ENCODE data around the gene TNFRSF8. TPM values are rescaled to one million over a fixed set of nuclear protein-coding genes. Genes with fewer than 3 reads are reported as not detected.

Gene TNFRSF8
- total RNA-seq, 2 experiments from 2014 or later: 1.5 to 1.8 TPM

DNA sequence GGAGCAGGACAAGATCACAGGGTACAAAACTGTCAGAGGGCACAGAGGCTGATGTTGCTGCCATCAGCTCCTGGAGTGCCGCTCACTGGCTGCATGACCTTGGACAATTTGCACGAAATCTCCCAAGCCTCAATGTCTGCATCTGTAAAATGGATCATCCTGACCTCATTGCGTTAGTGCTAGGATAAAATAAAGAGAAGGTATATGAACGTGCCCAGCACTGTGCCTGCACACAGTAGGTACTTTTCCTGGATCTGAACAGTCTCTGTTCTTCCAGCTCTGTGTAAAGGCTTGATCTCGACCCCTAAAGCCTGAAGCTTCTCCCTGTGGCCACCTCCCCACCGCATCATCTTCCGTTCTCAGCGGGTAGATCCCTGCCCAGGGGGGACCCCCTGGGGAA lies 116.6 kb downstream of the TNFRSF8 start:
- Mint-ChIP-seq H3K27me3 (no peaks in the 10 kb centered on the region), H3K27ac (peak overlapping the region; percentile 98), H3K9me3 (peaks cover 2% of the 10 kb centered on the region), H3K36me3 (ENCODE audit: low read depth) (peaks cover 63% of the 10 kb centered on the region), H3K4me3 (no peak overlapping the region), H3K4me1 (ENCODE audit: low read depth) (peaks cover 80% of the 10 kb centered on the region)
- POLR2A ChIA-PET: interaction anchor here (1.2 to 5.3 kb wide), 10 partner anchors 9 to 271 kb away, joined by 3 to 57 read pairs (median 7); partner anchors contain the start of gene TNFRSF1B
- DNase-seq: no peak
- CTCF ChIA-PET: interaction anchor here (7.4 kb wide), 1 partner anchor 56 kb away, joined by 98 read pairs; no protein-coding TSS in a partner anchor
- intact Hi-C loops (cut with micrococcal nuclease): loop anchor here (5.0 kb wide), 1 partner anchor 52 kb away; no protein-coding TSS in a partner anchor
- TF ChIP-seq, protein P1, sequence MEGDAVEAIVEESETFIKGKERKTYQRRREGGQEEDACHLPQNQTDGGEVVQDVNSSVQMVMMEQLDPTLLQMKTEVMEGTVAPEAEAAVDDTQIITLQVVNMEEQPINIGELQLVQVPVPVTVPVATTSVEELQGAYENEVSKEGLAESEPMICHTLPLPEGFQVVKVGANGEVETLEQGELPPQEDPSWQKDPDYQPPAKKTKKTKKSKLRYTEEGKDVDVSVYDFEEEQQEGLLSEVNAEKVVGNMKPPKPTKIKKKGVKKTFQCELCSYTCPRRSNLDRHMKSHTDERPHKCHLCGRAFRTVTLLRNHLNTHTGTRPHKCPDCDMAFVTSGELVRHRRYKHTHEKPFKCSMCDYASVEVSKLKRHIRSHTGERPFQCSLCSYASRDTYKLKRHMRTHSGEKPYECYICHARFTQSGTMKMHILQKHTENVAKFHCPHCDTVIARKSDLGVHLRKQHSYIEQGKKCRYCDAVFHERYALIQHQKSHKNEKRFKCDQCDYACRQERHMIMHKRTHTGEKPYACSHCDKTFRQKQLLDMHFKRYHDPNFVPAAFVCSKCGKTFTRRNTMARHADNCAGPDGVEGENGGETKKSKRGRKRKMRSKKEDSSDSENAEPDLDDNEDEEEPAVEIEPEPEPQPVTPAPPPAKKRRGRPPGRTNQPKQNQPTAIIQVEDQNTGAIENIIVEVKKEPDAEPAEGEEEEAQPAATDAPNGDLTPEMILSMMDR (IDR thresholded peaks at IDR 0.05): no peak
- ATAC-seq: no peak

DNA sequence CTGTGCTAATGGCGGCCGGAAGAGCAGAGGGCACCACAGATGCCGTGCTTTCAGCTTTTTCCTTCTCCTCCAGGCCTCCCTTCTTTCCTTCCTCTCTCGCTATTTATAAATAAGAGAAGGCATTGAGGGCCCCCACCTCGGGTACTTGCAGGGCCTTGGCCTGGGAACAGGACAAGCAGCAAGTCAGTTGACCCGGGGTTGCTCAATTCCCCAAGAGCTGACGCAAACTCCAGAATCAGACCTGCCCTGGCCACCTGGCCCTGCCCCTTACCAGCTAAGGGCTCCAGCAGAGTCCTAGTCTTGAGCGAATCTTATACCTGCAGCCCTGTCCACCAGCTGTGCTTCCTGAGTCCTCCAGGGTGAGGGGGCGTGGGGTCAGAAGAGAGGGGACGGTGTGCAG lies 117.2 kb downstream of the TNFRSF8 start:
- POLR2A ChIA-PET: interaction anchor here (1.2 to 3.8 kb wide), 6 partner anchors 10 to 271 kb away, joined by 3 to 47 read pairs (median 4); no protein-coding TSS in a partner anchor

DNA sequence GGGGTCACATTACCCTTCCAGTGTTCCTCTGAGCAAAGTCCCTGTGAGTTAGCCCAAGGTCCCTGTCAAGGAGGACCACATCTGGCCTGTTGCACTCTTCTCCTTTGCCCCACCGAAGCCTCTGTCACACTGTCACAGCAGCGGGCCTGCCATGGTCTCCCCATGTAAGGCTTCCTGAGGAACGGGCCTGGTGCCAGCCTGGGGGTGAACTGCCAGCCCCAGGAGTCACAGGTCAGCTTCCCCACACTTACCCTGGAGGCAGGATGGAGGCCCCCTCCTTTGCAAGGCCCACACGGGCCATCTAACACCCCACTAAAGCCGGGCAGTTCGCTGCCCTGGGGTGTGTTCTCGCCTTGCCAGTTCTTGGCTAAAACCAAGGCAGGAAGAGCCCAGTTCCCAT lies 117.8 kb downstream of the TNFRSF8 start:
- CTCF ChIA-PET: interaction anchor here (7.4 kb wide), 1 partner anchor 57 kb away, joined by 98 read pairs; no protein-coding TSS in a partner anchor
- H3K9me3 Mint-ChIP-seq: peaks cover 2% of the 10 kb centered on the region
- H3K27me3 Mint-ChIP-seq: no peaks in the 10 kb centered on the region
- intact Hi-C loops (cut with micrococcal nuclease): no loop called here
- H3K4me1 Mint-ChIP-seq (ENCODE audit: low read depth): peaks cover 77% of the 10 kb centered on the region
- peak overlapping the region; percentile 20 for H3K27ac Mint-ChIP-seq
- peaks cover 51% of the 10 kb centered on the region for H3K36me3 Mint-ChIP-seq (ENCODE audit: low read depth)
- DNase-seq (no peak), ATAC-seq (no peak)
- TF ChIP-seq, protein P1 (IDR thresholded peaks at IDR 0.05): no peak
- no peak overlapping the region for H3K4me3 Mint-ChIP-seq
- POLR2A ChIA-PET: interaction anchor here (1.3 to 2.0 kb wide), 3 partner anchors 10 to 56 kb away, joined by 3 to 4 read pairs (median 4); no protein-coding TSS in a partner anchor

More for the DNA sequence above, 117.2 kb downstream of the TNFRSF8 start:
- H3K9me3 Mint-ChIP-seq: peaks cover 2% of the 10 kb centered on the region
- peaks cover 79% of the 10 kb centered on the region for H3K4me1 Mint-ChIP-seq (ENCODE audit: low read depth)
- H3K4me3 Mint-ChIP-seq: no peak overlapping the region
- H3K27ac Mint-ChIP-seq: no peak overlapping the region
- DNase-seq (no peak), ATAC-seq (no peak)
- H3K36me3 Mint-ChIP-seq (ENCODE audit: low read depth): peaks cover 57% of the 10 kb centered on the region
- intact Hi-C loops (cut with micrococcal nuclease): no loop called here
- CTCF ChIA-PET: interaction anchor here (7.4 kb wide), 1 partner anchor 56 kb away, joined by 98 read pairs; no protein-coding TSS in a partner anchor
- TF ChIP-seq, protein P1 (IDR thresholded peaks at IDR 0.05): no peak
- H3K27me3 Mint-ChIP-seq: no peaks in the 10 kb centered on the region

DNA sequence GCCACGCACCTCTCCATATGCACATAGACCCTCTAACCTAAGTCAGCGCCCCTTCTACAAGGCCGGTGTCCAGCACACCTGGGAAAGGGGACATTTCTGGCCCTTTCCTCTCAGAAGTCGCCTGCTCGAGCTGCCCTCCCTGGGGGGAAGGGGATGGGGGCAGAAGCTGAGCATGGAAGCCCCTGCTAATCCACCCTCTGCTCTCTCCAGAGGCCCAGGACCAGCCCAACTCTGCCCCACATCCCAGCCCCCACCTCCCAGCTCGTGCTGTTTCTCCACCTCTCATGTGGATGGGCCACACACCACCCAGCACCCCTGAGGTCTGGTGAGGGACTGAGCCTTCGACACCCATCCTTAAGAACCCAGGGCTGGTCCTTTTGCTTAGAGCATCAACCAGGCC lies 118.5 kb downstream of the TNFRSF8 start:
- Mint-ChIP-seq H3K27me3 (no peaks in the 10 kb centered on the region), H3K4me3 (no peak overlapping the region), H3K4me1 (ENCODE audit: low read depth) (peaks cover 75% of the 10 kb centered on the region), H3K9me3 (no peaks in the 10 kb centered on the region), H3K27ac (peak overlapping the region; percentile 46), H3K36me3 (ENCODE audit: low read depth) (peaks cover 45% of the 10 kb centered on the region)
- no peak for ATAC-seq
- CTCF ChIA-PET: interaction anchor here (1.7 to 7.4 kb wide), 2 partner anchors 47 to 58 kb away, joined by 5 to 98 read pairs; no protein-coding TSS in a partner anchor
- TF ChIP-seq, protein P1 (IDR thresholded peaks at IDR 0.05): no peak
- POLR2A ChIA-PET: interaction anchor here (0.7 to 2.5 kb wide), 4 partner anchors 15 to 115 kb away, joined by 4 to 13 read pairs (median 4); partner anchors contain the start of gene TNFRSF1B
- no peak for DNase-seq
- intact Hi-C loops (cut with micrococcal nuclease): no loop called here

DNA sequence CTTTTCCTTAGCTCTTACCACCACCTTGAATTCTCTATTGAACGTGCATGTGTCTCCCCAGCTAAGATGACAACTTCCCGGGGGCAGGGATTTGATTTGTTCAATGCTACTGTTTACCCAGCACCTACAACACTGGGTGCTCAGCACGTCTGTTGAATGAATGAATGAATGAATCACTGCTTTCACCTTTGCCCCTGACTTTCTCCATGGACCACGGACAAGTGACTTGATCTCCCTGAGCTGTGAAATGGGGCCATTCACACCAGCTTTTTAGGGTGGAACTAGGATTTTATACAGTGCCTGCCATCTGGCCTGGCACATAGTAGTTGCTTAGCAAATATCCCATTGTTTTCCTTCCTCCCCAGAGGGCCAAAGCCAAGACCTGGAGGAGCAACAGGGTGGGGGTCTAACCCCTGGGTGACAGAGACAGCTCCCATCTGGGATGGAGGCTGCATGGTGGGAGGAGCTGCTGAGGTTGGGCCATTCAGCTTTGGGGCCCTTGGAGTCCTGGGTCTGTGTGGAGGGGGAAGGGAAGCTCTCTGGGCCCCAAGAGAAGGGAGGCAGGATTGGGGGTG lies 119.4 kb downstream of the TNFRSF8 start:
- intact Hi-C loops (cut with micrococcal nuclease): no loop called here

More for the DNA sequence above, 119.4 kb downstream of the TNFRSF8 start:
- ChIA-PET POLR2A (interaction anchor here (0.7 to 2.5 kb wide), 10 partner anchors 8 to 275 kb away, joined by 3 to 13 read pairs (median 4); partner anchors contain the start of gene TNFRSF1B), CTCF (interaction anchor here (1.0 to 7.4 kb wide), 6 partner anchors 20 to 476 kb away, joined by 3 to 98 read pairs (median 4); no protein-coding TSS in a partner anchor)
- DNase-seq (no peak), ATAC-seq (no peak)
- TF ChIP-seq, protein P1 (IDR thresholded peaks at IDR 0.05): no peak
- H3K9me3 Mint-ChIP-seq: no peaks in the 10 kb centered on the region
- H3K36me3 Mint-ChIP-seq (ENCODE audit: low read depth): peaks cover 43% of the 10 kb centered on the region
- H3K27ac Mint-ChIP-seq: peak overlapping the region; percentile 36
- peaks cover 70% of the 10 kb centered on the region for H3K4me1 Mint-ChIP-seq (ENCODE audit: low read depth)
- H3K27me3 Mint-ChIP-seq: no peaks in the 10 kb centered on the region
- H3K4me3 Mint-ChIP-seq: no peak overlapping the region
